Activated CD8-positive, alpha-beta memory T cell treated with anti-CD3 and anti-CD28 coated beads, Interleukin-2, amount 10 ng/mL, durations not matched to agents 7 days and 5 days (primary cell): ENCODE data around the gene DHH. TPM values are rescaled to one million over a fixed set of nuclear protein-coding genes. Genes with fewer than 3 reads are reported as not detected.
"Not testable (repeated sequence)": the region's sequence is repeated elsewhere in the genome, so short reads cannot be mapped to it uniquely, and the experiment has no call there.

ENCODE experiments used
- ATAC-seq: fragments of 150-1000 bp; cut with Tn5 transposase; one replicate; pipeline ENCODE4 v1.10.0; 2021; ENCODE audit warnings: moderate library complexity
- CTCF ChIA-PET: fragments of 350-600 bp; sonication (Branson Sonifier 250); formaldehyde crosslinking; loops from one replicate; lab custom pipeline; 2021; ENCODE audit warnings: antibody characterized with exemption; lab: Charles Lee
- DNase-seq: peaks from one replicate; pipeline ENCODE4 v3.0.0-alpha.2; 2020
- H3K27ac Mint-ChIP-seq: one replicate; pipeline ENCODE4 v1.8.0; 2021; ENCODE audit warnings: mild to moderate bottlenecking, mixed read lengths
- H3K27me3 Mint-ChIP-seq: one replicate; pipeline ENCODE4 v1.8.0; 2021; ENCODE audit warnings: mixed read lengths
- H3K36me3 Mint-ChIP-seq: one replicate; pipeline ENCODE4 v1.8.0; 2021; ENCODE audit warnings: mild to moderate bottlenecking, mixed read lengths
- H3K4me1 Mint-ChIP-seq: one replicate; pipeline ENCODE4 v1.8.0; 2021; ENCODE audit warnings: mixed read lengths
- H3K4me3 Mint-ChIP-seq: one replicate; pipeline ENCODE4 v1.8.0; 2021; ENCODE audit warnings: mild to moderate bottlenecking, moderate library complexity, mixed read lengths
- H3K9me3 Mint-ChIP-seq: one replicate; pipeline ENCODE4 v1.8.0; 2022; ENCODE audit warnings: low read depth, mixed read lengths
- total RNA-seq, 2 experiments: library from RNA; stranded (reverse); gene quantifications; one replicate each; pipeline ENCODE4 v1.2.3, GENCODE V29; 2021

Gene DHH
- total RNA-seq, 2 experiments from 2014 or later = 0.15 TPM; not detected in 1

GRCh38 chr12:49129332-49130150, 34.9 kb upstream of the DHH start:
- Mint-ChIP-seq H3K4me3 (peak overlapping the region; percentile 84), H3K36me3 (peaks cover 40% of the 10 kb centered on the region), H3K27me3 (peaks cover 6% of the 10 kb centered on the region), H3K9me3 (no peaks in the 10 kb centered on the region), H3K4me1 (peaks cover 49% of the 10 kb centered on the region), H3K27ac (peak overlapping the region; percentile 99)
- DNase-seq = no peak
- CTCF ChIA-PET = interaction anchor here (0.6 to 4.6 kb wide), 21 partner anchors 9 to 278 kb away, joined by 3 to 38 read pairs (median 6); partner anchors contain the start of genes DDX23, DHH, LMBR1L and RHEBL1
- ATAC-seq = no peak

GRCh38 chr12:49127971-49128370, 33.4 kb upstream of the DHH start:
- not testable (repeated sequence) for H3K9me3 Mint-ChIP-seq, ATAC-seq, H3K27me3 Mint-ChIP-seq, DNase-seq
- CTCF ChIA-PET = interaction anchor here (1.3 to 4.2 kb wide), 4 partner anchors 30 to 64 kb away, joined by 4 to 38 read pairs (median 5); no protein-coding TSS in a partner anchor
- Mint-ChIP-seq H3K36me3 (peaks cover 40% of the 10 kb centered on the region), H3K27ac (peak overlapping the region; percentile 16), H3K4me1 (peaks cover 38% of the 10 kb centered on the region), H3K4me3 (peak overlapping the region; percentile 42)

DNA sequence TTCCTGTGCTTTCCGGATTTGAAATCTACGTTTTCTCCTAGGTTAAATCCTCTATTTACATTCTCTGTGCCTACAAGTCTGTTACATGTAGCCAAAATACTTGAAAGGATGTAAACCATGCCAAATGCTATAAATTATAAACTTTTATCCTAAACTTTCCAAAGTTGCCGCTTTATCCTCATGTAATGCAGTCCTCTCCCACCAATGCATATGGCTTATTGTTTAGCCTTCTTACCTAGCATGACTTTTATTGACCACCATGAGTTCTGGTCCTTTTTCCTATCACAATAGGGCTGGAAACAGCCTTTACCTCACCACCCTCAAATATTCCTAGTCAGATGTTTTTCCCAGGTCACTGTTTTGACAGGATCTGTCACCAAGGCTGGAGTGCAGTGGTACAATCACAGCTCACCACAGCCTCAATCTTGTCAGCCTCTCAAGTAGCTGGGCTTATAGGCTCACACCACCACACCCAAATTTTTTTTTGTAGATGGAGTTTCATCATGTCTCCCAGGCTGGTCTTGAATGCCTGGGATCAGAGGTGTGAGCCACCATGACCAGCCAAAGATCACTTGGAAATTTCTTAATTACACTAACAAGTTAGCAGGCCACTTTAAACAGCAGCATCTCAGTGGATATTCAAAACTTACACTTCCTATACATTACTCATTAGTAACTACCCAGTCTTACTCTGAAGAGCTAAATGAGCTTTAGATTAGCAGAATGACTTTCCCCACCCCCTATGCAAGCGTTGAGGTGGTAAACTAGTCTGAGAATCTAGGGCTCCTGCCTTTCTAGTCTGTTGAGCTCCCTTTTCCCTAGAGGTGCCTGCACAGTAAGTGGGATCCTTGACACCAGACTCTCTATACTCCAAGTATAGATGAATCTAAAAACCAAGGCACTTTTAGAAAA, 32.5 kb upstream of the DHH start:
- DNase-seq (no peak), ATAC-seq (no peak)
- H3K9me3 Mint-ChIP-seq = no peaks in the 10 kb centered on the region
- H3K36me3 Mint-ChIP-seq = peaks cover 40% of the 10 kb centered on the region
- H3K4me1 Mint-ChIP-seq = peaks cover 31% of the 10 kb centered on the region
- H3K27me3 Mint-ChIP-seq = peaks cover 6% of the 10 kb centered on the region
- peak overlapping the region; percentile 16 for H3K27ac Mint-ChIP-seq
- CTCF ChIA-PET = interaction anchor here (1.3 to 1.4 kb wide), 3 partner anchors 29 to 63 kb away, joined by 4 to 5 read pairs (median 5); no protein-coding TSS in a partner anchor
- H3K4me3 Mint-ChIP-seq = peak overlapping the region; percentile 42

DNA sequence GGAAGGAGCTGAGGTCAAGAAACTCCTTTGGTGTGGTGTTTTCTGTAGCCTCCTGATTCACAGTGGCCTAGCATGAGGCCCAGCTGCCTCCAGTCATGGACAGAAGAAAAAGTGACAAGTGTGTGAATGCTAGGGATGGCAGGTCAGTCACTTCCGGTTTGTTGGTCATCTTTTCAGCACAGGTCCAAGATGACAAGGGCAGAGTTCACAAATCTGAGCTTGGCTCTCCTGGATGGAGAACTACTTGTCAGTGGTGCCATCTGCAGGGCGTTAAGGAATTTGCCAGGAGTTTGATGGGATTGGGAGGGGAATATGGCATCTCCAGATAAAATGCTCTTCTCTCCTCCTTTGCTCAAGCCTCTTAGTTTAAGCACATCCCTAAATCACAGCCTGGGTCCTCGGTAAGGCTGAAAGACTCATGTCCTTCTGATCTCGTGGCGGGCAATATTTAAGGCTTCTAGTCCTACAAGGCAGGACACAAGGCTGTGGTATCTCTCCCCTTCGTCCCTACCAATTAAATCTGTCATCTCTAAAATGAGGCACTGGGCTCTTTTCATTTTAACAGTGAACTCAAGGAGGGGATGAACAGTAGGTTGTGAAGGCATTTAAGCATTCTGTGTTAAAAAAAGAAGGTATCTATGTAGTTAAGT, 26.6 kb upstream of the DHH start:
- ATAC-seq (no peak), DNase-seq (no peak)
- Mint-ChIP-seq H3K4me1 (no peaks in the 10 kb centered on the region), H3K27me3 (no peaks in the 10 kb centered on the region), H3K36me3 (no peaks in the 10 kb centered on the region), H3K9me3 (no peaks in the 10 kb centered on the region), H3K27ac (no peak overlapping the region), H3K4me3 (no peak overlapping the region)
- CTCF ChIA-PET = interaction anchor here (1.8 to 4.1 kb wide), 6 partner anchors 9 to 57 kb away, joined by 5 to 17 read pairs (median 9); partner anchors contain the start of gene LMBR1L

DNA sequence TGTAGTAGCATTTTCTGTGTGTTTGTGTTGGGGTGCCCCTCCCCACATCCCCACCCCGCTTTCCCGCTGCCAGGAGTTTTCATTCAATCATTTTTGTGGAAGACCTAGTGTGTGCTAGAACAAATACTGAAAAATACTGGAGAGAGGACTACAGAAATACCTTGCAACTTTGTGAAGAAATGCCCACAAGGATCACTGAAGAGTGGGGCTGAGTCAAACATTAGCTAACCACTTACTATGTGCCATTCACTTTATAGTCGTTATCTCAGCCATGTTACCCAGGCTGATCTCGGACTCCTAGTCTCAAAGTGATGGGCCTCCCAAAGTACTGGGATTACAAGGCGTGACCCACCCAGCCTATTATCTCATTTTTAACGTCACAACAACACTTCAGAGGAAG, 16.6 kb upstream of the DHH start:
- DNase-seq = no peak
- Mint-ChIP-seq H3K9me3 (no peaks in the 10 kb centered on the region), H3K4me1 (peaks cover 28% of the 10 kb centered on the region), H3K4me3 (peak overlapping the region; percentile 94), H3K36me3 (no peaks in the 10 kb centered on the region), H3K27me3 (no peaks in the 10 kb centered on the region), H3K27ac (peak overlapping the region; percentile 87)
- CTCF ChIA-PET = interaction anchor here (0.8 to 9.4 kb wide), 13 partner anchors 9 to 157 kb away, joined by 3 to 80 read pairs (median 8); partner anchors contain the start of genes DHH, RHEBL1 and TUBA1B
- no peak for ATAC-seq

GRCh38 chr12:49110464-49111155, 16.0 kb upstream of the DHH start, which contains the start of gene LMBR1L:
TSS of gene LMBR1L (minus strand) at chr12:49110847. CDS start at chr12:49110555, 292 bp downstream.
- H3K9me3 Mint-ChIP-seq = no peaks in the 10 kb centered on the region

DNA sequence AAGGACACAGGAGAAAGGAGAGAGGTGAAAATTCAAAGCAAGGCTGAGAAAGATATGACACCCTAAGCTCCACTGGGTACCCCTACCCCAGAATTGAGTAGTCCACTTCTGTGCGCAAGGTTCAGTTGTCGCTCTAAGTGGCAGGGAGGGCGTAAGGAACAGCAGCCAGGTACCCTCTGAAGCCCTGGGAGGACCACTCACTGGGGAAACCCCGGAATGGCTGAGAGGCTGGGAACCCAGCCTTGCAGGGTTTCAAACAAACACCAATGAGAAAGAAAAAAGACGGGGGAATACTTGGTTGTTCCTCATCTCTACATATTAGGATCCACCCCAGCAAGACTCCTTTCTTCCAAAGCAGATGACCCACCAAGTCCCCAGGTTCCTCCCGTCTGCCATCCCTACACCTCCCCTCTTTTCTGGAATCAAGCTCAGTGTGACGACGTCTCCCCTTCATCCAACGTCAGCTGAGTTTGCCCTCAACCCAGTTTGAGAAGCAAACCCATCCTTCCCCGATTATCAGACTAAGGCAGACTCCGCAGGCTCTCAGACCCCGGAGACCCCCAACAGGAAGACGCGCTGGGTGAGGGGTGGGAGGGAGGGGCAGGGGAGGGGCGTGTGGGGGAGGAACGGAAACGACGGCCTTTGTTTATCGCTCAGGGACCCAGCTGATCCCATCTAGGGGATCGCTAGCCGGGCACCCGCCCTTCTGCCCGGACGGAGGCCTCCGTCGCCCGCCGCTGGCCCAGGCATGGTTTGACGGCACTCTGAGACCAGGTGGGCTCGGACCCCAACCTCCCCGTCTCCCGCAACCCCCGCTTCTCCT, 15.3 kb upstream of the DHH start:
- H3K27ac Mint-ChIP-seq = peak overlapping the region; percentile 87
- ATAC-seq = no peak
- no peaks in the 10 kb centered on the region for H3K36me3 Mint-ChIP-seq
- H3K27me3 Mint-ChIP-seq = no peaks in the 10 kb centered on the region
- no peaks in the 10 kb centered on the region for H3K9me3 Mint-ChIP-seq
- peak overlapping the region; percentile 94 for H3K4me3 Mint-ChIP-seq
- CTCF ChIA-PET = interaction anchor here (0.9 to 9.4 kb wide), 14 partner anchors 8 to 314 kb away, joined by 3 to 80 read pairs (median 8); partner anchors contain the start of genes DHH, RHEBL1 and TUBA1B
- DNase-seq = no peak
- peaks cover 28% of the 10 kb centered on the region for H3K4me1 Mint-ChIP-seq

More at GRCh38 chr12:49110464-49111155, 16.0 kb upstream of the DHH start, which contains the start of gene LMBR1L:
- H3K4me1 Mint-ChIP-seq = peaks cover 28% of the 10 kb centered on the region
- H3K27me3 Mint-ChIP-seq = no peaks in the 10 kb centered on the region
- no peaks in the 10 kb centered on the region for H3K36me3 Mint-ChIP-seq
- H3K27ac Mint-ChIP-seq = peak within 1 kb of the TSS; percentile 87
- CTCF ChIA-PET = interaction anchor here (0.8 to 9.4 kb wide), 16 partner anchors 9 to 315 kb away, joined by 3 to 80 read pairs (median 7); partner anchors contain the start of genes DHH, RHEBL1 and TUBA1B
- peak; percentile 97 for ATAC-seq
- peak; percentile 99 for DNase-seq
- peak within 1 kb of the TSS; percentile 94 for H3K4me3 Mint-ChIP-seq

GRCh38 chr12:49108958-49109404, 14.4 kb upstream of the DHH start:
- peaks cover 34% of the 10 kb centered on the region for H3K4me1 Mint-ChIP-seq
- peak overlapping the region; percentile 94 for H3K4me3 Mint-ChIP-seq
- H3K27ac Mint-ChIP-seq = no peak overlapping the region
- CTCF ChIA-PET = interaction anchor here (0.9 to 9.4 kb wide), 9 partner anchors 8 to 121 kb away, joined by 3 to 80 read pairs (median 11); partner anchors contain the start of genes DHH and TUBA1B
- H3K36me3 Mint-ChIP-seq = no peaks in the 10 kb centered on the region
- DNase-seq = no peak
- no peaks in the 10 kb centered on the region for H3K9me3 Mint-ChIP-seq
- no peaks in the 10 kb centered on the region for H3K27me3 Mint-ChIP-seq
- no peak for ATAC-seq

DNA sequence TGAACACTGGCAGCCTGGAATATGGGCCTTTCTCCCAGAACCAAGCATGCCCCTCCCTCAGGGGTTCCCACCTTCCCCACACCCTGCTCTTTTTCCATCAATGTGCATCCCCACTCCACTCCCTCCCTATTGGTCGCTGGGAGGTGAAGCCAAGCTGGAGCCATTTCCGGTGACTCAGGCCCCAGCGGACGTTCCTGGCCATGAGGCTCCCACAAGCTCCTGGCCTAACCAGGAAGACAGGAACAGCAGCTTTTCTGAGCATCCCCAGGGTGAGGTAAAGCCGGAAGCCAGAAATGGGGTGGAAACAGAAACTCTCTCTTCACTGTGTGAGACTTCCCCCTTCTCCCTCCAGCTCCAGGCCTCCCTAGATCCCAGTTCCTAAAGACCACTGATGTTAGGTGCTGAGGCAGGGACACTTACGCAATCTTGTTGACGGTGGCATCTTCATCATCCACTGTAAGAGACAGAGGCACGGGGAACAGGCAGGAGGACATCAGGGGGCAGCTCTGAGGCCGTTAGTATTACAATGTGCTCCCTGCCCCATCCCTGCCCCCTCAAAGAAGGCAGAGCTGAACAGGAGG, 11.0 kb upstream of the DHH start:
- H3K9me3 Mint-ChIP-seq = no peaks in the 10 kb centered on the region
- no peak overlapping the region for H3K4me3 Mint-ChIP-seq
- no peak for DNase-seq
- CTCF ChIA-PET = interaction anchor here (1.0 to 9.4 kb wide), 9 partner anchors 9 to 42 kb away, joined by 3 to 80 read pairs (median 5); partner anchors contain the start of genes DHH and RHEBL1
- no peaks in the 10 kb centered on the region for H3K27me3 Mint-ChIP-seq
- ATAC-seq = no peak
- H3K36me3 Mint-ChIP-seq = peaks cover 4% of the 10 kb centered on the region
- peaks cover 25% of the 10 kb centered on the region for H3K4me1 Mint-ChIP-seq
- H3K27ac Mint-ChIP-seq = no peak overlapping the region

DNA sequence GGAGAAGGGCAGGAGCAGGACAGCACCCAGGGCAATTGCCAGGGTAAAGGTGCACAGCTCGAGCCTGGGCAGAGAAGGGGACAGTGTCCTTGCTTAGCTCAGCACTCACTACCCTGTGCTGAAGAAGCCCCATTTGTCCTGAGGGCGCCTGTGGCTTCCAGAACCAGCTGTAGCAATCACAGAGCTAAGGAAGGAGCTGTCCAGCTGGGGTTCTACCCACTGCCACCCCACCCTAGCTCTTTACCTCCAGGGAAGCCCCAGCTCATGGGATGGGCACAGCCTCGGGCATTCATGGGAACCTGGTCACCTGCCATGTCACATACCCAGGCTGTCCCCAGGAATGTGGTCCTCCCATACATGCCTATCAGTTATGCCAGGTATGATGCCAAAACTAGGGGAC, 10.2 kb upstream of the DHH start:
- no peak for ATAC-seq
- Mint-ChIP-seq H3K9me3 (no peaks in the 10 kb centered on the region), H3K4me3 (no peak overlapping the region), H3K27me3 (no peaks in the 10 kb centered on the region), H3K36me3 (peaks cover 4% of the 10 kb centered on the region), H3K4me1 (peaks cover 22% of the 10 kb centered on the region), H3K27ac (no peak overlapping the region)
- DNase-seq = no peak
- CTCF ChIA-PET = interaction anchor here (1.0 to 9.4 kb wide), 6 partner anchors 10 to 41 kb away, joined by 3 to 80 read pairs (median 6); partner anchors contain the start of genes DHH and RHEBL1
